Neutrophil (primary cell): Measurements from ENCODE around the gene SMOC2.

Source experiments
- H3K27ac ChIP-seq: fragments of 200-600 bp; sonication (generic); 2 replicates; pipeline ENCODE4 v1.5.1; 2016; ENCODE audit warnings: mild to moderate bottlenecking, moderate library complexity
- H3K27me3 ChIP-seq: fragments of 200-600 bp; sonication (generic); 2 replicates; pipeline ENCODE4 v1.6.0; 2016; ENCODE audit warnings: mild to moderate bottlenecking
- H3K36me3 ChIP-seq: fragments of 200-600 bp; sonication (generic); 2 replicates; pipeline ENCODE4 v1.5.1; 2017
- H3K4me1 ChIP-seq, 2 experiments: fragments of 200-600 bp in 1 of 2; sonication (generic) in 1 of 2; 1 replicate in 1 of 2; 2 replicates in 1 of 2; pipeline versions ENCODE4 v1.5.1 to v1.6.1; 2013 to 2016; ENCODE audit warnings: low read depth in 1 of 2, low read length in 1 of 2, mild to moderate bottlenecking in 1 of 2, moderate library complexity in 1 of 2; ENCODE audit not compliant: control insufficient read depth in 1 of 2, insufficient read depth in 1 of 2
- H3K4me3 ChIP-seq, 2 experiments: fragments of 200-600 bp in 1 of 2; sonication (generic) in 1 of 2; 1 replicate in 1 of 2; 2 replicates in 1 of 2; pipeline ENCODE4 v1.5.1; 2013 to 2016; ENCODE audit warnings: low read depth in 1 of 2, low read length in 1 of 2, mild to moderate bottlenecking in 1 of 2, moderate library complexity in 1 of 2
- H3K9me3 ChIP-seq: fragments of 200-600 bp; sonication (generic); 2 replicates; pipeline ENCODE4 v1.5.1; 2016
- CTCF ChIP-seq: fragments of 200-600 bp; sonication (generic); IDR thresholded peaks from 2 replicates; pipeline ENCODE4 v1.5.1; 2016; ENCODE audit warnings: antibody characterized with exemption

The SMOC2 gene

GRCh38 chr6:168559574-168560098 lies 118.7 kb downstream of the SMOC2 start:
- Histone ChIP-seq H3K36me3 (no peaks in the 10 kb centered on the region), H3K27me3 (no peaks in the 10 kb centered on the region), H3K4me1 (no peaks in the 10 kb centered on the region), H3K27ac (no peak overlapping the region), H3K9me3 (no peaks in the 10 kb centered on the region), H3K4me3 (no peak overlapping the region)
- no peak for TF ChIP-seq CTCF

GRCh38 chr6:168560126-168560525 lies 119.1 kb downstream of the SMOC2 start:
- no peaks in the 10 kb centered on the region for H3K36me3 ChIP-seq
- no peaks in the 10 kb centered on the region for H3K9me3 ChIP-seq
- H3K4me3 ChIP-seq = no peak overlapping the region
- no peak overlapping the region for H3K27ac ChIP-seq
- no peaks in the 10 kb centered on the region for H3K27me3 ChIP-seq
- no peak for TF ChIP-seq CTCF
- no peaks in the 10 kb centered on the region for H3K4me1 ChIP-seq

GRCh38 chr6:168562576-168563151 lies 121.7 kb downstream of the SMOC2 start:
- H3K9me3 ChIP-seq = no peaks in the 10 kb centered on the region
- TF ChIP-seq CTCF = no peak
- H3K36me3 ChIP-seq = no peaks in the 10 kb centered on the region
- no peaks in the 10 kb centered on the region for H3K4me1 ChIP-seq
- no peak overlapping the region for H3K4me3 ChIP-seq
- no peak overlapping the region for H3K27ac ChIP-seq
- no peaks in the 10 kb centered on the region for H3K27me3 ChIP-seq

GRCh38 chr6:168563656-168564055 lies 122.7 kb downstream of the SMOC2 start:
- Histone ChIP-seq H3K4me1 (no peaks in the 10 kb centered on the region), H3K27me3 (no peaks in the 10 kb centered on the region), H3K4me3 (no peak overlapping the region), H3K36me3 (no peaks in the 10 kb centered on the region), H3K9me3 (no peaks in the 10 kb centered on the region), H3K27ac (no peak overlapping the region)
- no peak for TF ChIP-seq CTCF

- H3K27ac ChIP-seq = no peak overlapping the region
- no peak overlapping the region for H3K4me3 ChIP-seq
- no peaks in the 10 kb centered on the region for H3K27me3 ChIP-seq
- H3K9me3 ChIP-seq = no peaks in the 10 kb centered on the region
- H3K4me1 ChIP-seq = no peaks in the 10 kb centered on the region
- TF ChIP-seq CTCF = no peak
- no peaks in the 10 kb centered on the region for H3K36me3 ChIP-seq
These were observed 124.1 kb downstream of the SMOC2 start for GRCh38 chr6:168565112-168565511.
